Muscle of back (tissue), 11 donors: Measurements from ENCODE around the gene MAPRE2. TPM values are rescaled to one million over a fixed set of nuclear protein-coding genes. Genes with fewer than 3 reads are reported as not detected.
"Not testable (repeated sequence)": the region's sequence is repeated elsewhere in the genome, so short reads cannot be mapped to it uniquely, and the experiment has no call there.

Source experiments
- DNase-seq, 3 donors: peaks; one replicate each; pipeline versions ENCODE4 v3.0.0 to v3.0.0-alpha.2; 2013
- polyA plus RNA-seq, 10 donors: library from polyadenylated mRNA; unstranded; fragments of 120-200 nt; gene quantifications; one replicate each; pipeline ENCODE4 v1.2.1, GENCODE V29; 2013; ENCODE audit not compliant: insufficient read length in 10 of 10

Gene MAPRE2
- polyA plus RNA-seq, 10 donors, result 24.6 to 35.5 (median 30.4) TPM

GRCh38 chr18:35088921-35089320, 47.7 kb downstream of the MAPRE2 start:
- DNase-seq, result no peak

DNA sequence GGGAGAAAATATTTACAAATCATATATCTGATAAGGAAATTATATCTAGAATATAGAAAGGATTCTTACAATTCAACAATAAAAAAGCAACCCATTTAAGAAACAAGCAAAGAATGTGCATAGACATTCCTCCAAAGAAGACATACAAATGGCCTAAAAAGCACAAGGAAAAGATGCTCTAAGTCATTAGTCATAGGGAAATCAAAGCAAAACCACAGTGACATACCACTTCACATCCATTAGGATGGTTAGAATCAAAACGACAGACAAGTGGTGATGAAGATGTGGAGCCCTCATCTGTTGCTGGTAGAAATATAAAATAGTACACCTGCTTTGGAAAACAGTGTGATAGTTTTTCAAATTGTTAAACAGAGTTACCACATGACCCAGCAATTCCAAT, 48.2 kb downstream of the MAPRE2 start:
- DNase-seq, result no peak

GRCh38 chr18:35089891-35090550, 48.8 kb downstream of the MAPRE2 start:
- no peak for DNase-seq

DNA sequence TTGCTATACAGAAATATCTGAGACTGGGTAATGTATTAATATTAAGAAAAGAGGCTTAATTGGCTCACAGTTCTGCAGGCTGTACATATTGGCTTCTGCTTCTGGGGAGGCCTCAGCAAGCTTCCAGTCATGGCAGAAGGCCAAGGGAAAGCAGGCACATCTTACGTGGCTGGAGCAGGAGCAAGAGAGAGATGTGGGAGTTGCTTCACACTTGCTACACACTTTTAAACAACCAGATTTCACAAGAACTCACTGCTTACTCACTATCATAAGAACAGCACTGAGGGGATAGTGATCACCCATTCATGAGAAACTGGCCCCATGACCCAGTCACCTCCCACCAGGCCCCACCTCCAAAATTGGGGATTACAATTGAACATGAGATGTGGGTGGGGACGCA, 50.6 kb downstream of the MAPRE2 start:
- no peak for DNase-seq

GRCh38 chr18:35095983-35096676, 54.9 kb downstream of the MAPRE2 start:
- DNase-seq, result no peak

DNA sequence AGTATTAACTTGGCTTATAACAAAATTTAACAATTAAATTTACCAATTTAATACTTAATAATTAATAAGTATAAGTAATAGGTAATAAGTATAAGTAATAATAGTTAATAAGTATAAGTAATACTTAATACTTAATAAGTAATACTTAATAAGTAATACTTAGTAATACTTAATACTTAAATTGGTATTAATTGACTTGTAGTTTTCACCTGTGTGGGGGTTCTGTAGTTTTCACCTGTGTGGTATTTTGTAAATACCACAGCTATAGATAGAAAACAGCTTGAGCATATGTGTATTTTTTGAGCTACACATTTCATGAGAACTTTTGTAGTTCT, 55.4 kb downstream of the MAPRE2 start:
- DNase-seq, result no peak

- DNase-seq, result no peak
Measured at GRCh38 chr18:35097195-35097594, 56.0 kb downstream of the MAPRE2 start.

GRCh38 chr18:35097763-35098162, 56.5 kb downstream of the MAPRE2 start:
- no peak for DNase-seq

- DNase-seq, result no peak
Measured at GRCh38 chr18:35099911-35100310, 58.7 kb downstream of the MAPRE2 start.

DNA sequence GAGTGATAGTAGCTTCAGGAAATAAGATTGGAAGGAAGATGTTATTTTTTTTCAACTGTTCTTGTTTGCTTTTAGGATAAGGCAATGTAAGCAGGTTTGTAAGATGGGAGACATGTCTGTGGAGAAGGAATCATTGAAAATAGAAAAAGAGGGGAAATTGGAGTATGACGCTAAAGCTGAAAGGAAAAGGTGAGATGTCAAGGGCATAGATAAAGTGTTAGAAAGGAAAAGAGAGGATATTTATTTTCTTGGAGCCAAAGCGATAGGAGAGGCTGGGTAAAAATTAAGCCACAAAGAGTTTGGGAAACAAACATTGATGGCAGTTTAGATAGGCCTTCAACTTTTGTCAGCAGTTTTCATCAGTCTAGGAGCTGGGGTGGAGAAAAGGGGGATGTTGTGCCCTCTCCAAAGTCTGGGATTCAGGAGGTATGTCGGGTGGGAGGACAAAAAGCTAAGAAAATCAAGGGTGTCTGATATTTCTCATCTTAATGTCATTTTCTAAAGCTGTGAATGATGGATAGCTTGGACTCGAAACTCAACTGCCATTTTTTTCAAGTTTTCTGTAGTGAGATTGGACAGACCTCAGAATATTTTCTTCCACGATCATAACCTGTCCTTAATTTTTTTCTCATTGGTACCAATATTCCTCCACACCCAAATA, 63.3 kb downstream of the MAPRE2 start:
- DNase-seq, result no peak

GRCh38 chr18:35106013-35106844, 65.0 kb downstream of the MAPRE2 start:
- DNase-seq, result no peak

- DNase-seq, result no peak
Measured at GRCh38 chr18:35106845-35107148, 65.6 kb downstream of the MAPRE2 start.

GRCh38 chr18:35107216-35107615, 66.0 kb downstream of the MAPRE2 start:
- no peak for DNase-seq

DNA sequence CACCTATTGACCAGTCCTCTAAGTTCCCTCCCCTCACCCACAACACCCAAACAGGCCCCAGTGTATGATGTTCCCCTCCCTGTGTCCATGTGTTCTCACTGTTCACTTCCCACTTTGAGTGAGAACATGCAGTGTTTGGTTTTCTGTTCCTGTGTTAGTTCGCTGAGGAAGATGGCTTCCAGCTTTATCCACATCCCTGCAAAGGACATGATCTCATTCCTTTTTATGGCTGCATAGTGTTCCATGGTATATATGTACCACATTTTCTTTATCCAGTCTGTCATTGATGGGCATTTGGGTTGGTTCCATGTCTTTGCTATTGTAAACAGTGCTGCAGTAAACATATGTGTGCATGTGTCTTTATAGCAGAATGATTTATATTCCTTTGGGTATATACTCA, 66.9 kb downstream of the MAPRE2 start:
- not testable (repeated sequence) for DNase-seq

GRCh38 chr18:35110059-35110458, 68.8 kb downstream of the MAPRE2 start:
- no peak for DNase-seq

- DNase-seq, result no peak
Measured at GRCh38 chr18:35110554-35111485, 69.6 kb downstream of the MAPRE2 start.

DNA sequence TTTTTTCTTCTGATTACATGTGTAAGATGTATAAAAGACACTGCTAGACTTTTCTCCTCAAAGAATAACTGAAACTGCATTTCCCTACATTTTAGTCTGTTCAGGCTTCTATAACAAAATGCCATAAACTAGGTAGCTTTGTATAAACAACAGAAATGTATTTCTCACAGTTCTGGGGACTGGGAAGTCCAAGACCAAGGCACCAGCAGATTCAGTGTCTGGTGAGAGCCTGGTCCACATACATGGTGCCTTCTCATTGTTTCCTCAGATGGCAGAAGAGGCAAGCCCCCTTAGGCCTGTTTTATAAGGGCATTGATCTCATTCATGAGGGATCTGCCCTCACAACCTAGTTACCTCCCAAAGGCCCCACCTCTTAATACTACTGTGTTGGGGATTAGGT, 71.5 kb downstream of the MAPRE2 start:
- no peak for DNase-seq

GRCh38 chr18:35114305-35114704, 73.1 kb downstream of the MAPRE2 start:
- no peak for DNase-seq

DNA sequence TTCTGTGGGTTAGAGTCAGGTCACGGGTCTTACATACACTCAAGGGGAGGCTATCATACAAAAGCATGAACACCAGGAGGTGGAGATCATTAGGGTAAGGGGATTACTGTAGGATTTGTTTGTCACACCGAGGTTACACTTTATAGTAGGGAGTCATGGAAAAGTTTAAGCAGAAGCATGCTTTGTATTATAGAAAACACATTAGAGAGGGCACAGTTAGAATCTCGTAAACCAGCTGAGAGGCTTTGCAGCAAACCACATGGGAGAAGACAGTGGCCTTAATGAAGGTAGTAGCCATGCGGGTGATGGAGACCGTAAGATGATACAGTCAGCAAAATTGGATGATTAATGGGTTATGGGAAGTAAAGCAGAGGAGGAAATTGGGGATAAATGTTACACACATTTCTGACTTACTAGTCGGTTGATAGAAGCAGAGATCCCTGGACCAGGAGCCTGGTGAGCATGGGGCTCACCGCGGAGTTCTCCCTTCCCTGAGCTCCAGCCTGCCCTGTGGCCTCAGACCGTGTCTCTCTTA, 75.6 kb downstream of the MAPRE2 start:
- DNase-seq, result no peak

DNA sequence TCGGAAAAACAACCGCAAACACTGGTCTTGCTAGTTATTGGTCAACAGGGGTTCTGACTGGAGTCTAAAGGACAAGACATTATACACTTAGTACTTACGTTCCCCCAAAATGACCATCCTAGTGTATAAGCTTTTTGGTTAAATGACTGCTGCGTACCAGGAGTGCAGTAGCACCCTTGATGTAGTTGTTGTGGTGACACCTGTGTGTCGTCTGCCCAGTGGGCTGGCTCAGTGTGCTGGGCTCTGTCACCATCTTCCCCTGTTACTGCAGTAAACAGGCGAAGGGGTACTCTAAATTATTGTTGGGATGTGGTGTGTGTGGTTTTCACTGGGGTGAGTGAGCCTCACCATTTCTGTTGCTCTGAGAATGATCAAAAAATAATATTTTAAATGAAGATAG, 76.2 kb downstream of the MAPRE2 start:
- DNase-seq, result no peak

- peak; percentile 57 to 78 (median 58) for DNase-seq
Measured at GRCh38 chr18:35117951-35118411, 76.8 kb downstream of the MAPRE2 start.
